NT2/D1 (cell line): ENCODE measurements around the gene PKP1.

Source experiments
- DNase-seq: peaks from one replicate; pipeline ENCODE4 v3.0.0-alpha.2; 2011; ENCODE audit warnings: low read depth, low spot score
- H3K27me3 ChIP-seq: 2 replicates; pipeline ENCODE4 v1.6.0; 2011; ENCODE audit warnings: mild to moderate bottlenecking; ENCODE audit not compliant: insufficient read length, insufficient read depth
- H3K36me3 ChIP-seq: 2 replicates; pipeline ENCODE4 v1.6.1; 2011; ENCODE audit warnings: mild to moderate bottlenecking, low read length, mixed read lengths; ENCODE audit not compliant: insufficient read depth, insufficient read length
- H3K4me1 ChIP-seq: 2 replicates; pipeline ENCODE4 v1.5.1; 2011; ENCODE audit not compliant: insufficient read depth, insufficient read length
- H3K4me3 ChIP-seq: 2 replicates; pipeline ENCODE4 v1.5.1; 2011; ENCODE audit warnings: low read depth; ENCODE audit not compliant: insufficient read length
- H3K9ac ChIP-seq: 2 replicates; pipeline ENCODE4 v1.6.0; 2011; ENCODE audit warnings: low read depth; ENCODE audit not compliant: insufficient read length
- H3K9me3 ChIP-seq: 2 replicates; pipeline ENCODE4 v1.5.1; 2011; ENCODE audit warnings: mild to moderate bottlenecking, low read length; ENCODE audit not compliant: insufficient read depth
- SUZ12 ChIP-seq: IDR thresholded peaks from 2 replicates; pipeline ENCODE4 v1.6.1; 2011; ENCODE audit not compliant: insufficient read length, insufficient read depth; ENCODE audit errors: extremely low read depth
- YY1 ChIP-seq: IDR thresholded peaks from 2 replicates; pipeline ENCODE4 v1.6.1; 2011; ENCODE audit not compliant: insufficient read length, insufficient read depth
- ZNF274 ChIP-seq: IDR thresholded peaks from 2 replicates; pipeline ENCODE4 v1.6.1; 2011; ENCODE audit warnings: mild to moderate bottlenecking, low read depth, low read length

The PKP1 gene

GRCh38 chr1:201250326-201251011 is 32.8 kb upstream of the PKP1 start:
- no peak for TF ChIP-seq ZNF274
- no peak for TF ChIP-seq SUZ12
- TF ChIP-seq YY1: no peak
- Histone ChIP-seq H3K36me3 (no peaks in the 10 kb centered on the region), H3K9ac (no peak overlapping the region), H3K9me3 (no peaks in the 10 kb centered on the region), H3K4me1 (peaks cover 3% of the 10 kb centered on the region), H3K27me3 (peaks cover 3% of the 10 kb centered on the region), H3K4me3 (no peak overlapping the region)
- DNase-seq: no peak

- H3K36me3 ChIP-seq: no peaks in the 10 kb centered on the region
- peaks cover 3% of the 10 kb centered on the region for H3K27me3 ChIP-seq
- TF ChIP-seq YY1 (no peak), ZNF274 (no peak), SUZ12 (no peak)
- no peak overlapping the region for H3K9ac ChIP-seq
- H3K9me3 ChIP-seq: no peaks in the 10 kb centered on the region
- peaks cover 3% of the 10 kb centered on the region for H3K4me1 ChIP-seq
- H3K4me3 ChIP-seq: no peak overlapping the region
- DNase-seq: no peak
These were observed 31.9 kb upstream of the PKP1 start for GRCh38 chr1:201251411-201251810.

- H3K9ac ChIP-seq: no peak overlapping the region
- no peak overlapping the region for H3K4me3 ChIP-seq
- peaks cover 3% of the 10 kb centered on the region for H3K27me3 ChIP-seq
- no peak for DNase-seq
- H3K36me3 ChIP-seq: no peaks in the 10 kb centered on the region
- TF ChIP-seq YY1: no peak
- no peak for TF ChIP-seq ZNF274
- TF ChIP-seq SUZ12: no peak
- no peaks in the 10 kb centered on the region for H3K9me3 ChIP-seq
- peaks cover 3% of the 10 kb centered on the region for H3K4me1 ChIP-seq
These were observed 31.4 kb upstream of the PKP1 start for GRCh38 chr1:201251851-201252430.

- Histone ChIP-seq H3K27me3 (peaks cover 3% of the 10 kb centered on the region), H3K4me3 (no peak overlapping the region), H3K36me3 (no peaks in the 10 kb centered on the region), H3K9me3 (no peaks in the 10 kb centered on the region), H3K4me1 (peaks cover 3% of the 10 kb centered on the region), H3K9ac (peak overlapping the region; percentile 11)
- no peak for DNase-seq
- TF ChIP-seq YY1: no peak
- TF ChIP-seq ZNF274: no peak
- TF ChIP-seq SUZ12: no peak
These were observed 30.3 kb upstream of the PKP1 start for GRCh38 chr1:201252944-201253371.

GRCh38 chr1:201253411-201253810 is 29.9 kb upstream of the PKP1 start:
- no peaks in the 10 kb centered on the region for H3K9me3 ChIP-seq
- peaks cover 3% of the 10 kb centered on the region for H3K4me1 ChIP-seq
- peaks cover 3% of the 10 kb centered on the region for H3K27me3 ChIP-seq
- H3K4me3 ChIP-seq: no peak overlapping the region
- no peaks in the 10 kb centered on the region for H3K36me3 ChIP-seq
- no peak for DNase-seq
- no peak overlapping the region for H3K9ac ChIP-seq
- TF ChIP-seq SUZ12 (no peak), ZNF274 (no peak), YY1 (no peak)

- TF ChIP-seq SUZ12: no peak
- TF ChIP-seq ZNF274: no peak
- TF ChIP-seq YY1: no peak
- Histone ChIP-seq H3K4me1 (peaks cover 8% of the 10 kb centered on the region), H3K9me3 (no peaks in the 10 kb centered on the region), H3K4me3 (no peak overlapping the region), H3K27me3 (peaks cover 3% of the 10 kb centered on the region), H3K9ac (peak overlapping the region; percentile 14), H3K36me3 (no peaks in the 10 kb centered on the region)
- DNase-seq: no peak
These were observed 29.2 kb upstream of the PKP1 start for GRCh38 chr1:201253906-201254624.

- Histone ChIP-seq H3K36me3 (no peaks in the 10 kb centered on the region), H3K4me1 (peaks cover 9% of the 10 kb centered on the region), H3K9me3 (no peaks in the 10 kb centered on the region), H3K27me3 (peaks cover 3% of the 10 kb centered on the region), H3K9ac (peak overlapping the region; percentile 14), H3K4me3 (no peak overlapping the region)
- TF ChIP-seq SUZ12 (no peak), YY1 (no peak), ZNF274 (no peak)
- peak; percentile 72 for DNase-seq
These were observed 28.5 kb upstream of the PKP1 start for GRCh38 chr1:201254625-201255478.
